Esophagus muscularis mucosa (tissue), 4 donors: ENCODE data around the gene SMAD1. TPM values are rescaled to one million over a fixed set of nuclear protein-coding genes. Genes with fewer than 3 reads are reported as not detected.

ENCODE experiments used
- DNase-seq: peaks from one replicate; pipeline ENCODE4 v3.0.0-alpha.2; 2017; ENCODE audit errors: extremely low spot score
- H3K27ac ChIP-seq, 4 donors: fragments of 200-600 bp; sonication (generic); replicated peaks in 1 of 4; 1 replicate in 3 of 4; 2 replicates in 1 of 4; pipeline ENCODE4 v1.5.1; 2016 to 2019; ENCODE audit warnings: mild to moderate bottlenecking in 1 of 4
- H3K27me3 ChIP-seq, 4 donors: fragments of 200-600 bp; sonication (generic); one replicate each; pipeline versions ENCODE4 v1.5.1 to v1.6.0; 2016 to 2019
- H3K36me3 ChIP-seq, 4 donors: fragments of 200-600 bp; sonication (generic); one replicate each; pipeline ENCODE4 v1.5.1; 2016 to 2019
- H3K4me1 ChIP-seq, 4 donors: fragments of 200-600 bp; sonication (generic); one replicate each; pipeline ENCODE4 v1.5.1; 2016 to 2019
- H3K4me3 ChIP-seq, 4 donors: fragments of 200-600 bp; sonication (generic); 1 replicate in 2 of 4; 2 replicates in 2 of 4; pipeline ENCODE4 v1.5.1; 2016 to 2019; ENCODE audit warnings: mild to moderate bottlenecking in 4 of 4, moderate library complexity in 1 of 4
- H3K9me3 ChIP-seq, 4 donors: fragments of 200-600 bp; sonication (generic); 1 replicate in 3 of 4; 2 replicates in 1 of 4; pipeline ENCODE4 v1.5.1; 2016 to 2019
- EP300 ChIP-seq: sonication (generic); formaldehyde crosslinking; IDR thresholded peaks from one replicate; pipeline ENCODE4 v1.6.1; 2017; ENCODE audit warnings: antibody characterized with exemption
- POLR2A ChIP-seq: fragments of 450-650 bp; IDR thresholded peaks from one replicate; pipeline ENCODE4 v1.6.1; 2017; ENCODE audit warnings: antibody characterized with exemption, moderate library complexity, mild to moderate bottlenecking, low read depth
- POLR2AphosphoS5 ChIP-seq, 2 donors: sonication (generic); formaldehyde crosslinking; IDR thresholded peaks; one replicate each; pipeline ENCODE4 v1.6.1; 2017; ENCODE audit warnings: antibody characterized with exemption in 2 of 2
- WGBS: methylation state at CpG from one replicate; pipeline ENCODE4 v1.1.5; 2018; 5-methylcytosine and 5-hydroxymethylcytosine counted together
- intact Hi-C: fragments of 100-400 bp; cut with DNase I; formaldehyde crosslinking; loops from one replicate; pipeline ENCODE4 v1.15.1; 2023
- total RNA-seq, 4 donors: library from RNA; depleted of rRNA; stranded (reverse); fragments of >200 nt; gene quantifications; one replicate each; pipeline versions ENCODE4 v1.1.0 to v1.2.1, GENCODE V29; 2016
- TF ChIP-seq, protein P1 (sequence below), 3 experiments: fragments of 200-600 bp in 2 of 3; fragments of 450-650 bp in 1 of 3; sonication (generic) in 2 of 3; IDR thresholded peaks; one replicate each; pipeline ENCODE4 v1.5.1; 2017 to 2019; ENCODE audit warnings: antibody characterized with exemption in 3 of 3, mild to moderate bottlenecking in 2 of 3, moderate library complexity in 1 of 3

Gene SMAD1
- total RNA-seq, 4 donors from 2014 or later, result 19.5 to 34.3 (median 29.2) TPM

DNA sequence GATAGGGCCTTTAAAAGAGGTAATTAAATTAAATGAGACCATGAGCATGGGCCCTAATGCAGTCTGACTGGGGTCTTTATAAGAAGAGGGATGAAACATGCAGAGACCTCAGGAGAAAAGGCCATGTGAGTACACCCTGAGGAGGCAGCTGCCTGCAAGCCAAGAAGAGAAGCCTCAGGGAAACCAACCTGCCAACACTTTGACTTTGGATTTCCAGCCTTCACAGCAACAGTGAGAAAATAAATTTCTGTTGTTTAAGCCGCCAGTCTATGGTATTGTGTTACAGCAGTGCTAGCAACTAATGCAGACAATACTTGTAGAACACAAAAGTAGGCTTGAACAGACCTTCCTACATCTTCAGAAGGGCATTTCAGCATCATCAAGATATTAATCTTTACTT lies 52.3 kb downstream of the SMAD1 start:
- TF ChIP-seq EP300 (no peak), POLR2A (no peak), POLR2AphosphoS5 (IDR thresholded peaks at IDR 0.05) (no peak)
- TF ChIP-seq, protein P1, sequence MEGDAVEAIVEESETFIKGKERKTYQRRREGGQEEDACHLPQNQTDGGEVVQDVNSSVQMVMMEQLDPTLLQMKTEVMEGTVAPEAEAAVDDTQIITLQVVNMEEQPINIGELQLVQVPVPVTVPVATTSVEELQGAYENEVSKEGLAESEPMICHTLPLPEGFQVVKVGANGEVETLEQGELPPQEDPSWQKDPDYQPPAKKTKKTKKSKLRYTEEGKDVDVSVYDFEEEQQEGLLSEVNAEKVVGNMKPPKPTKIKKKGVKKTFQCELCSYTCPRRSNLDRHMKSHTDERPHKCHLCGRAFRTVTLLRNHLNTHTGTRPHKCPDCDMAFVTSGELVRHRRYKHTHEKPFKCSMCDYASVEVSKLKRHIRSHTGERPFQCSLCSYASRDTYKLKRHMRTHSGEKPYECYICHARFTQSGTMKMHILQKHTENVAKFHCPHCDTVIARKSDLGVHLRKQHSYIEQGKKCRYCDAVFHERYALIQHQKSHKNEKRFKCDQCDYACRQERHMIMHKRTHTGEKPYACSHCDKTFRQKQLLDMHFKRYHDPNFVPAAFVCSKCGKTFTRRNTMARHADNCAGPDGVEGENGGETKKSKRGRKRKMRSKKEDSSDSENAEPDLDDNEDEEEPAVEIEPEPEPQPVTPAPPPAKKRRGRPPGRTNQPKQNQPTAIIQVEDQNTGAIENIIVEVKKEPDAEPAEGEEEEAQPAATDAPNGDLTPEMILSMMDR (IDR thresholded peaks at IDR 0.05), result no peak
- intact Hi-C loops, result no loop called here
- Histone ChIP-seq H3K27me3 (no peaks in the 10 kb centered on the region), H3K27ac (no peak overlapping the region), H3K36me3 (no peaks in the 10 kb centered on the region), H3K4me1 (peaks cover 8 to 52% (median 37%) of the 10 kb centered on the region in 4 donors), H3K9me3 (no peaks in the 10 kb centered on the region), H3K4me3 (no peak overlapping the region)
- WGBS, result 95% methylated on average over 1 of the region's 1 CpG
- DNase-seq, result no peak

DNA sequence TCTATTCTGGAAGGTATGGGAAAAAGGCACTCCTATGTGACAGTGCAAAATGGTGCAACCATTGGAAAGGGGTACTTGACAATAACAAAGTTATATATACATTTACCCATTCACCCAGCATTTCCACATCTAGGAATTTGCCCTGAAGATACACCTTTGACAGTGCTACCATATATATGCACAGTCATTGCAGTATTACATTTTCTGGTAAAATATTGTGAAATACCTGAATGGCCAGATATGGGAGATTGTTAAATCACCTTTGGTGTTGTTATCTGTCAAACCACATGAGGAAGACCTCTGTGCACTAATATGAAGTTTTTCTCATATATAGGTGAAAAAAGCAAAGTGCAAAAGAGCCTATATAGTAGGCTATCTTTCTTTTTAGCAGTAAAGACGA lies 53.5 kb downstream of the SMAD1 start:
- WGBS, result 91% methylated on average over 1 of the region's 1 CpG
- TF ChIP-seq, protein P1 (IDR thresholded peaks at IDR 0.05), result no peak
- no peak for TF ChIP-seq POLR2AphosphoS5 (IDR thresholded peaks at IDR 0.05)
- TF ChIP-seq POLR2A, result no peak
- no peak for TF ChIP-seq EP300
- Histone ChIP-seq H3K4me1 (peaks cover 5 to 52% (median 37%) of the 10 kb centered on the region in 4 donors), H3K36me3 (peaks cover 0 to 5% (median 0%) of the 10 kb centered on the region in 4 donors), H3K27me3 (no peaks in the 10 kb centered on the region), H3K27ac (no peak overlapping the region), H3K4me3 (no peak overlapping the region), H3K9me3 (no peaks in the 10 kb centered on the region)
- intact Hi-C loops, result no loop called here
- DNase-seq, result no peak

DNA sequence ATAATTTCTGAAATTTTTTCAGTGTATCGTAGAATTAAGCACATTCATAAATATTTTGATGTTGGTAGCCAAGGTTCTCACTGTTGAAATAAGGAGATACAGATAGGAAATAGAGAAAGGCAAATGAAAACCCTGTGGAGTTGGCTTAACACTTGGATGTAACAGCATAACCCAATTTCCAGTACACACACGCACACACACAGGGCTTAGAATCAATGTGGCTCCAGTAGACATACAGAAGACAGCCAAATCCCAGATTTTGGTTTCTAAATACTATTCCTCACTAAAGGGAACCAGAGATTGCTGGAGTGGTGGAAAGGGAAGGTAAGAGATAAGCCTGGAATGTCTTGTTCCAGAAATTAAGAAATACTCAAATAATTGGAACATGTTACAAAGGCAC lies 54.4 kb downstream of the SMAD1 start:
- Histone ChIP-seq H3K4me1 (peaks cover 5 to 52% (median 35%) of the 10 kb centered on the region in 4 donors), H3K27me3 (no peaks in the 10 kb centered on the region), H3K36me3 (peaks cover 0 to 6% (median 0%) of the 10 kb centered on the region in 4 donors), H3K4me3 (no peak overlapping the region), H3K9me3 (no peaks in the 10 kb centered on the region), H3K27ac (no peak overlapping the region)
- TF ChIP-seq POLR2AphosphoS5 (IDR thresholded peaks at IDR 0.05) (no peak), POLR2A (no peak), EP300 (no peak)
- TF ChIP-seq, protein P1 (IDR thresholded peaks at IDR 0.05), result no peak
- intact Hi-C loops, result no loop called here
- 96% methylated on average over 2 of the region's 2 CpGs for WGBS
- DNase-seq, result no peak

DNA sequence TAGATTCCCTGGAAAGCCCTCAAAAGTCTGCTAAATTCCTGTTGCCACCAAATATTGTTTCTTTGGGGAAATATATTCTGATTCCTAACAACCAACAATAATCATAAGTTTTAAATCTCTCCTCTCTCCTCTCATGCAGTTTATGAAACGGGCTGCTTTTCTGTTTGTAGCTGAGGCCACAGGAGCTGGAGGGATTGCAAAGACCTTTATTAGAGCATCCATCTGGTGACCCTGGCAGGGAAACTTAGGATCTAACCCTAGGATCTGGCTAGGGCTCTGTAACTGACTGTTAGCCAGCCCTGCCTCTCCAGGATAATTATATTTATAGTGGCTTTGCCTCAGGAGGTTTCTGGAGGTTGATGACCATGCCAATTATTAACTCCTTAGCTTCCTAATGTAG lies 56.9 kb downstream of the SMAD1 start:
- Histone ChIP-seq H3K27ac (no peak overlapping the region), H3K36me3 (peaks cover 0 to 18% (median 5%) of the 10 kb centered on the region in 4 donors), H3K9me3 (no peaks in the 10 kb centered on the region), H3K27me3 (no peaks in the 10 kb centered on the region), H3K4me3 (no peak overlapping the region), H3K4me1 (peaks cover 0 to 46% (median 20%) of the 10 kb centered on the region in 4 donors)
- WGBS, result 89% methylated on average over 1 of the region's 1 CpG
- DNase-seq, result no peak
- intact Hi-C loops, result no loop called here
- no peak for TF ChIP-seq POLR2AphosphoS5 (IDR thresholded peaks at IDR 0.05)

DNA sequence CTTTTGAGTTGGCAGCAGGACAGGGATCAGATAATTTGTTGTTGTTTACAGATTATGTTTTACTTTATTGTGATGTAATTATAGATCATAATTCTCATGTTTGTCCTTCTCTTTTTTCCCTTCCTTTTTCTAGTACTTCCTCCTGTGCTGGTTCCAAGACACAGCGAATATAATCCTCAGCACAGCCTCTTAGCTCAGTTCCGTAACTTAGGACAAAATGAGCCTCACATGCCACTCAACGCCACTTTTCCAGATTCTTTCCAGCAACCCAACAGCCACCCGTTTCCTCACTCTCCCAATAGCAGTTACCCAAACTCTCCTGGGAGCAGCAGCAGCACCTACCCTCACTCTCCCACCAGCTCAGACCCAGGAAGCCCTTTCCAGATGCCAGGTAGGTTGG lies 58.0 kb downstream of the SMAD1 start:
- 67% methylated on average over 4 of the region's 4 CpGs for WGBS
- no peaks in the 10 kb centered on the region for H3K9me3 ChIP-seq
- H3K4me3 ChIP-seq, result no peak overlapping the region
- H3K27me3 ChIP-seq, result no peaks in the 10 kb centered on the region
- no peak overlapping the region for H3K27ac ChIP-seq
- H3K4me1 ChIP-seq, result peaks cover 0 to 43% (median 24%) of the 10 kb centered on the region in 4 donors
- peaks cover 0 to 19% (median 7%) of the 10 kb centered on the region in 4 donors for H3K36me3 ChIP-seq
- no peak for TF ChIP-seq EP300
- TF ChIP-seq, protein P1 (IDR thresholded peaks at IDR 0.05), result no peak
- TF ChIP-seq POLR2AphosphoS5 (IDR thresholded peaks at IDR 0.05), result no peak
- DNase-seq, result no peak
- intact Hi-C loops, result no loop called here
